ENCODE results near the gene PNO1. TPM values are rescaled to one million over a fixed set of nuclear protein-coding genes. Genes with fewer than 3 reads are reported as not detected.

The PNO1 gene
- total RNA-seq, 1 donor from 2014 or later, result 9.3 TPM

- no peaks in the 10 kb centered on the region for H3K9me3 ChIP-seq
- H3K27ac ChIP-seq, result no peak overlapping the region
- TF ChIP-seq, protein P1, sequence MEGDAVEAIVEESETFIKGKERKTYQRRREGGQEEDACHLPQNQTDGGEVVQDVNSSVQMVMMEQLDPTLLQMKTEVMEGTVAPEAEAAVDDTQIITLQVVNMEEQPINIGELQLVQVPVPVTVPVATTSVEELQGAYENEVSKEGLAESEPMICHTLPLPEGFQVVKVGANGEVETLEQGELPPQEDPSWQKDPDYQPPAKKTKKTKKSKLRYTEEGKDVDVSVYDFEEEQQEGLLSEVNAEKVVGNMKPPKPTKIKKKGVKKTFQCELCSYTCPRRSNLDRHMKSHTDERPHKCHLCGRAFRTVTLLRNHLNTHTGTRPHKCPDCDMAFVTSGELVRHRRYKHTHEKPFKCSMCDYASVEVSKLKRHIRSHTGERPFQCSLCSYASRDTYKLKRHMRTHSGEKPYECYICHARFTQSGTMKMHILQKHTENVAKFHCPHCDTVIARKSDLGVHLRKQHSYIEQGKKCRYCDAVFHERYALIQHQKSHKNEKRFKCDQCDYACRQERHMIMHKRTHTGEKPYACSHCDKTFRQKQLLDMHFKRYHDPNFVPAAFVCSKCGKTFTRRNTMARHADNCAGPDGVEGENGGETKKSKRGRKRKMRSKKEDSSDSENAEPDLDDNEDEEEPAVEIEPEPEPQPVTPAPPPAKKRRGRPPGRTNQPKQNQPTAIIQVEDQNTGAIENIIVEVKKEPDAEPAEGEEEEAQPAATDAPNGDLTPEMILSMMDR (IDR thresholded peaks at IDR 0.05), result no peak
- no peak for TF ChIP-seq POLR2A (IDR thresholded peaks at IDR 0.05)
- no peak for TF ChIP-seq POLR2AphosphoS5 (IDR thresholded peaks at IDR 0.05; ENCODE audit: insufficient read depth in 1 of 2, low read depth in 1 of 2)
- peaks cover 0 to 7% of the 10 kb centered on the region in 2 donors for H3K36me3 ChIP-seq
- no peaks in the 10 kb centered on the region for H3K4me1 ChIP-seq
- no peak for DNase-seq (ENCODE audit: extremely low spot score in 2 of 2)
- intact Hi-C loops (cut with DNase I), result no loop called here
- no peak overlapping the region for H3K4me3 ChIP-seq
- no peaks in the 10 kb centered on the region for H3K27me3 ChIP-seq
Observed at GRCh38 chr2:68126561-68126960, 31.1 kb upstream of the PNO1 start.

DNA sequence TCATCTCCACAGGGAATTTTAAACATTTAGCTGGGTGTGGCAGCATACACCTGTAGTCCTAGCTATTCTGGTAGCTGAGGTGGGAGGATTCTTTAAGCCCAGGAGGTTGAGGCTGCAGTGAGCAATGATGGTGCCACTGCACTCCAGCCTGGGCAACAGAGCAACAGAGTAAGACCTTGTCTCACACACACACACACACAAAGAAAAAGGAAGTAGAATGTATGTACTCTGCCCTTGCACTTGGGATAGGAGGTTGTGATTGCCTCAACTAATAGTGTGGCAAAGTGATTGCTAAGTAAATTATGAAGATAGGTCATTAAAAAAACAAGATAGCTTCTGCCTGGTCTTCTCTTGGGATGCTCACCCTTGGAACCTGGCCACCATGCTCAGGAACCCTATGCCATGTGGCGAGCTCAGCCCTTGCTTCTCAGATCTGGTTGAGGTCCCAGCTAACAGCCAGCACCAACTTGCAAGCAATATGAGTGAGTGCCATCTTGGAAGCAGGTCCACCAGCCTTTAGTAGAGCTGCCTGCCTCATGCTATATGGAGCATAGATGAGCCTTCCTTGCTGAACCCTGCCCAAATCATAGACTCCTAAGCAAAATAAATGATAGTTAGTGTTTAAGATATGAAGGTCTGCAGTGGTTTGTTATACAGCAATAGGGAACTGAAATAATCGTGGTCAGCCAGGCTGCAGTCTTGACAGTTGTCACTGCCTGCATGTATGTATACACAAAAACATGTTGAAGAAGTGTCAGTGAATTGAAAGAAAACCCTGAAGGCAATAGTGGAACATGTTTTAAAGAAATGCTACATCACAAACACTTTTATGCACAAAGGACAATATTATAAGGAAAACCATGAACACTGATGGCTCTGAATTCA lies 30.1 kb upstream of the PNO1 start:
- intact Hi-C loops (cut with DNase I), result no loop called here
- Histone ChIP-seq H3K27ac (no peak overlapping the region), H3K36me3 (peaks cover 0 to 7% of the 10 kb centered on the region in 2 donors), H3K4me1 (no peaks in the 10 kb centered on the region), H3K4me3 (no peak overlapping the region), H3K9me3 (no peaks in the 10 kb centered on the region), H3K27me3 (no peaks in the 10 kb centered on the region)
- TF ChIP-seq POLR2AphosphoS5 (IDR thresholded peaks at IDR 0.05; ENCODE audit: insufficient read depth in 1 of 2, low read depth in 1 of 2) (no peak), POLR2A (IDR thresholded peaks at IDR 0.05) (no peak)
- TF ChIP-seq, protein P1 (IDR thresholded peaks at IDR 0.05), result no peak
- no peak for DNase-seq (ENCODE audit: extremely low spot score in 2 of 2)

GRCh38 chr2:68134120-68134519 lies 23.6 kb upstream of the PNO1 start:
- Histone ChIP-seq H3K4me3 (no peak overlapping the region), H3K4me1 (no peaks in the 10 kb centered on the region), H3K27me3 (no peaks in the 10 kb centered on the region), H3K27ac (no peak overlapping the region), H3K36me3 (peaks cover 0 to 21% of the 10 kb centered on the region in 2 donors), H3K9me3 (no peaks in the 10 kb centered on the region)
- TF ChIP-seq, protein P1 (IDR thresholded peaks at IDR 0.05), result no peak
- TF ChIP-seq POLR2AphosphoS5 (IDR thresholded peaks at IDR 0.05; ENCODE audit: insufficient read depth in 1 of 2, low read depth in 1 of 2) (no peak), POLR2A (IDR thresholded peaks at IDR 0.05) (no peak)
- no peak for DNase-seq (ENCODE audit: extremely low spot score in 2 of 2)
- intact Hi-C loops (cut with DNase I), result no loop called here

DNA sequence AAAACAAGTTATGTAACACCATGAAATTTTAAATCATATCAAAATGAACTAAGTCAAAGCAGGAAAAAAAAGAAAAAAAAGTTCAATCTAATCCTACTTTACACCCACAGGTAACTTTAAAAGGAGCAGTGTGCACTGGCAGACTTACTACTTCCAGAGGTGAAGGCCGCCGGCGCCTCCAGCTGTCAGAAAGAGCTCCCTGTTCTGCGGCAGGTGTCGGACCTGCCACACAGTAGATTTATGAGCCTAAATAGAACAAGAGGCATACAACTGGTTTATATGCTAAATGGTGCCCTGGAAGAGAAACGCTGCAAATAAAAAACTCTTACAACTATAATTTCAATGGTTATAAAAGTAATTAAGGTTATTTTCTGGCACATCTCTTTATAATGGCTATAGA lies 23.1 kb upstream of the PNO1 start:
- Histone ChIP-seq H3K27ac (no peak overlapping the region), H3K9me3 (no peaks in the 10 kb centered on the region), H3K36me3 (peaks cover 0 to 21% of the 10 kb centered on the region in 2 donors), H3K4me1 (no peaks in the 10 kb centered on the region), H3K4me3 (no peak overlapping the region), H3K27me3 (no peaks in the 10 kb centered on the region)
- no peak for DNase-seq (ENCODE audit: extremely low spot score in 2 of 2)
- TF ChIP-seq POLR2AphosphoS5 (IDR thresholded peaks at IDR 0.05; ENCODE audit: insufficient read depth in 1 of 2, low read depth in 1 of 2) (no peak), POLR2A (IDR thresholded peaks at IDR 0.05) (no peak)
- TF ChIP-seq, protein P1 (IDR thresholded peaks at IDR 0.05), result no peak
- intact Hi-C loops (cut with DNase I), result no loop called here
